Type B pancreatic cell (in vitro differentiated cells): Measurements from ENCODE around the gene ANKRD66. TPM values are rescaled to one million over a fixed set of nuclear protein-coding genes. Genes with fewer than 3 reads are reported as not detected.
"Not testable (repeated sequence)": the region's sequence is repeated elsewhere in the genome, so short reads cannot be mapped to it uniquely, and the experiment has no call there.

ENCODE experiments used
- DNase-seq: peaks from one replicate; pipeline ENCODE4 v3.0.0; 2021; ENCODE audit warnings: mixed read lengths; ENCODE audit not compliant: unreplicated experiment; ENCODE audit errors: extremely low spot score
- H3K27ac Mint-ChIP-seq: 2 replicates; pipeline ENCODE4 v1.8.0; 2021; ENCODE audit warnings: mild to moderate bottlenecking, mixed read lengths
- H3K27me3 Mint-ChIP-seq: 2 replicates; pipeline ENCODE4 v1.8.0; 2021; ENCODE audit warnings: mixed read lengths
- H3K36me3 Mint-ChIP-seq: 2 replicates; pipeline ENCODE4 v1.8.0; 2021; ENCODE audit warnings: mixed read lengths
- H3K4me1 Mint-ChIP-seq: one replicate; pipeline ENCODE4 v1.8.0; 2021; ENCODE audit warnings: mixed read lengths; ENCODE audit not compliant: unreplicated experiment
- H3K4me3 Mint-ChIP-seq: 2 replicates; pipeline ENCODE4 v1.8.0; 2021; ENCODE audit warnings: mild to moderate bottlenecking, mixed read lengths
- H3K9me3 Mint-ChIP-seq: 2 replicates; pipeline ENCODE4 v1.8.0; 2021; ENCODE audit warnings: mixed read lengths
- CTCF ChIP-seq: fragments of 200-600 bp; sonication (generic); conservative IDR thresholded peaks from 2 replicates; pipeline ENCODE4 v1.5.0; 2021; ENCODE audit warnings: antibody characterized with exemption, mild to moderate bottlenecking
- total RNA-seq: library from RNA; stranded (reverse); gene quantifications from 2 replicates; pipeline ENCODE4 v1.2.1, GENCODE V29; 2021; ENCODE audit warnings: low replicate concordance

ANKRD66 gene
- total RNA-seq, 1 donor from 2014 or later = 0.34 TPM

GRCh38 chr6:46741910-46742309, 4.8 kb upstream of the ANKRD66 start:
- H3K4me3 Mint-ChIP-seq = no peak overlapping the region
- H3K27ac Mint-ChIP-seq = no peak overlapping the region
- no peaks in the 10 kb centered on the region for H3K4me1 Mint-ChIP-seq
- no peak for DNase-seq
- peaks cover 32% of the 10 kb centered on the region for H3K27me3 Mint-ChIP-seq
- H3K36me3 Mint-ChIP-seq = no peaks in the 10 kb centered on the region
- no peak for TF ChIP-seq CTCF
- H3K9me3 Mint-ChIP-seq = no peaks in the 10 kb centered on the region

DNA sequence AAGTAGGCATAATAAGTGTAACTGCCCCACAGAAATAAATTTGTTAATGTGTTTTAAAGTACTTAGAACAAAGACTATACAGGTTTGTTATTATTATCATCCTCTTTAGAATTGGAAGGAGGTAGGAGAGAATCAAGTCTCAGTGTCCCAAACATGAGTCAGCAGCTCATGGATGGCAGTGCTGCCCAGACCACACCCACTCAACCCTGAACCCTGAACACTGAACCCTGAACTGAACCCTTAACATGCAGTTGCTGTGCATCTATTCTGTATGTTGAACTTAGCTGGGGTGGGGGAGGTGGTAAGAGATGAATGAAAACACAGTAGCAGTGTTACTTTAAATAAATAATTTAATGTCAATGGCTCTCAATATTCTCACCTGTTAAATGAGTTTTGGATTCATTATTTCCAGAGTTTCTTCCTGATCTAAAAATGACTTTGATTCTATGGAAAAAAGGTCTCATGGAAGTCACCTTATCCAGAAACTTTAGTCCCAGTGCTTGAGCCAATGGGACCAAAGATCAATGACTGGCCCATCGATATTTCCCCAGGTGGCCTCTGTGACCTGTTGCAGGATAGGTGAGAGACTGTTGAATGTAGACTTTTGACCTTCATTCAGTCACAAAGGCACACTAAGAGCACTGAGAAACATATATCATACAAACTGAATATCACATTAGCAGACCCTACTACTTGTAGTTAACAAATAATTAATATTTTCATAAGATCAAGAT, 3.1 kb upstream of the ANKRD66 start:
- no peak for DNase-seq
- H3K9me3 Mint-ChIP-seq = no peaks in the 10 kb centered on the region
- peaks cover 18% of the 10 kb centered on the region for H3K27me3 Mint-ChIP-seq
- H3K36me3 Mint-ChIP-seq = no peaks in the 10 kb centered on the region
- H3K4me1 Mint-ChIP-seq = no peaks in the 10 kb centered on the region
- no peak overlapping the region for H3K27ac Mint-ChIP-seq
- no peak for TF ChIP-seq CTCF
- no peak overlapping the region for H3K4me3 Mint-ChIP-seq

DNA sequence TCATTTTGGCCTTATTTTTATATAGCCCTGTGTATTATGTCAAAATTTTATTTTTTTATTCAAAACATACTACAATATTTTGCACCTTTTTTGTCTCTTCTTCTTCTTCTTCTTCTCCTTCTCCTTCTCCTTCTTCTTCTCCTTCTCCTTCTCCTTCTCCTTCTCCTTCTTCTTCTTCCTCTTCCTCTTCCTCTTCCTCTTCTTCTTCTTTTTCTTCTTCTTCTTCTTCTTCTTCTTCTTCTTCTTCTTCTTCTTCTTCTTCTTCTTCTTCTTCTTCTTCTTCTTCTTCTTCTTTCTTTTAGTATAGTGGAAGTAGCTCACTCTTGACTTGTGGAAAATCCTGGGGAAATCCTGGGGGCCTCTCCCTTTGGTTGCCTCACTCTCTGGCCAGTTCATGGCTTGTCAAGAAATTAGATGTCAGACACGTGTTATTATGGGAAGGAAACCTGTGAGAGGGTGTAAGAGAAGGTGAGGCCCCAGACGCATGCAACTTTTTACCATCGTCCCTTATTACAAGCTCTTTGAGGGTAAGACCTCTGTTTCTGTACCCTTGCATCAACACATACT, 2.5 kb upstream of the ANKRD66 start:
- H3K9me3 Mint-ChIP-seq = not testable (repeated sequence)

DNA sequence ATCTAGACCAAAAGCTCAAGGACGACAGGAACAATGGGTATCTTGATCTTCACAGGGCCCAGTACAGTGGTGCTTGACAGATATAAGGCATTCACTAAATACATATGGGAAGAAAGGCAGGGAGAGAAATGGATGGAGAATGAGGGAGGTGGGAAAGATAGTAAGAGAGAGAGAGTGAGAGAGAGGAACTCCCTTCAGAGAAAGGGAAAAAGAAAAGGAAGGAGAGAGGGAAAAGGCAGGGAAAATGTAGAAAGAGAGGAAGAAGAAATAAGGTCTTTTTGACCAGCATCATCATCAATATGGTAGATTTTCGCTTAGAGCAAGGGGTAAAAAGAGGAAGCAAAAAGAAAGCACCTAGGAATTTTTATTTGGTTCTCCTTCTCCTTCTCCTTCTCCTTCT, 760 bp upstream of the ANKRD66 start:
- H3K27me3 Mint-ChIP-seq = peaks cover 14% of the 10 kb centered on the region
- no peaks in the 10 kb centered on the region for H3K36me3 Mint-ChIP-seq
- TF ChIP-seq CTCF = no peak
- no peaks in the 10 kb centered on the region for H3K9me3 Mint-ChIP-seq
- no peak for DNase-seq
- H3K4me3 Mint-ChIP-seq = no peak overlapping the region
- H3K27ac Mint-ChIP-seq = no peak overlapping the region
- no peaks in the 10 kb centered on the region for H3K4me1 Mint-ChIP-seq

More for the DNA sequence above, 2.5 kb upstream of the ANKRD66 start:
- H3K4me1 Mint-ChIP-seq, H3K27ac Mint-ChIP-seq, H3K4me3 Mint-ChIP-seq, DNase-seq, H3K36me3 Mint-ChIP-seq: not testable (repeated sequence)
- H3K27me3 Mint-ChIP-seq = peaks cover 18% of the 10 kb centered on the region

GRCh38 chr6:46748940-46749503, 2.3 kb downstream of the ANKRD66 start:
- H3K4me3 Mint-ChIP-seq = no peak overlapping the region
- H3K36me3 Mint-ChIP-seq = no peaks in the 10 kb centered on the region
- no peaks in the 10 kb centered on the region for H3K4me1 Mint-ChIP-seq
- TF ChIP-seq CTCF = no peak
- H3K27ac Mint-ChIP-seq = no peak overlapping the region
- H3K27me3 Mint-ChIP-seq = peaks cover 14% of the 10 kb centered on the region
- DNase-seq = no peak
- no peaks in the 10 kb centered on the region for H3K9me3 Mint-ChIP-seq

- Mint-ChIP-seq H3K9me3 (no peaks in the 10 kb centered on the region), H3K27me3 (peaks cover 13% of the 10 kb centered on the region), H3K4me1 (no peaks in the 10 kb centered on the region), H3K36me3 (no peaks in the 10 kb centered on the region), H3K4me3 (no peak overlapping the region), H3K27ac (no peak overlapping the region)
- DNase-seq = no peak
- TF ChIP-seq CTCF = no peak
These were observed 3.0 kb downstream of the ANKRD66 start for GRCh38 chr6:46749731-46750130.
